Measurements from ENCODE around the gene STK17A. TPM values are rescaled to one million over a fixed set of nuclear protein-coding genes. Genes with fewer than 3 reads are reported as not detected.

The STK17A gene
- total RNA-seq, 1 donor from 2014 or later: 79.5 TPM

DNA sequence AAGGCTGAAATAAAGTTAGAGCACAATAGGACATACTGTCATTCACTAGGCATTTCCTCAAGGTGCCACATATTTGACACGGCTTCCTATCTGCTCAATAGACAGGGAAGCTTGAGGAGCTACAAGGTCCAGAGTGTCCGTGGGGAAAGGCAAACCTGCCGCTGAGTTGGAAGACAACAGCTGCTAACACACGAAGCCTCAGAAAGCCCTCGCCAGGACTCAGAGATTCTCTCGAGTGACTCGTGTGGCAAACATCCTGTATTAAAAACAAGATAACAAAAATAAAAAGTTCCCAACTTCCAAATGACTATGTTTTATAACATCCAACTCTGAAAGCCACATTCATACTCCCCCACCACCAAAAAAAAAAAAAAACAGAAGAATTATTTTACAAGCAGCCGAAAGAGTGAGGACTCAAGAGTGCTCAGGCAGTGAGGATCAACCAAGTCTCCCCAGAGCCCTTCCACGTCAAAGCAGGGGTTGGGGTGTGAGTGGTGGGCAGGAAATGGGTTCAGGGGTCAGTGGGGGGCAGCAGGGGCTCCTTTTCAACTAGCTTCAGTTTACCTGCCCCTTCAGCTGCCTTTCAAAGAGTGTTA is 67.6 kb downstream of the STK17A start:
- no peak overlapping the region for H3K4me3 ChIP-seq (ENCODE audit: low read depth, low read length)
- H3K27me3 ChIP-seq (ENCODE audit: control insufficient read depth, insufficient read depth, low read length): no peaks in the 10 kb centered on the region
- TF ChIP-seq, protein P1, sequence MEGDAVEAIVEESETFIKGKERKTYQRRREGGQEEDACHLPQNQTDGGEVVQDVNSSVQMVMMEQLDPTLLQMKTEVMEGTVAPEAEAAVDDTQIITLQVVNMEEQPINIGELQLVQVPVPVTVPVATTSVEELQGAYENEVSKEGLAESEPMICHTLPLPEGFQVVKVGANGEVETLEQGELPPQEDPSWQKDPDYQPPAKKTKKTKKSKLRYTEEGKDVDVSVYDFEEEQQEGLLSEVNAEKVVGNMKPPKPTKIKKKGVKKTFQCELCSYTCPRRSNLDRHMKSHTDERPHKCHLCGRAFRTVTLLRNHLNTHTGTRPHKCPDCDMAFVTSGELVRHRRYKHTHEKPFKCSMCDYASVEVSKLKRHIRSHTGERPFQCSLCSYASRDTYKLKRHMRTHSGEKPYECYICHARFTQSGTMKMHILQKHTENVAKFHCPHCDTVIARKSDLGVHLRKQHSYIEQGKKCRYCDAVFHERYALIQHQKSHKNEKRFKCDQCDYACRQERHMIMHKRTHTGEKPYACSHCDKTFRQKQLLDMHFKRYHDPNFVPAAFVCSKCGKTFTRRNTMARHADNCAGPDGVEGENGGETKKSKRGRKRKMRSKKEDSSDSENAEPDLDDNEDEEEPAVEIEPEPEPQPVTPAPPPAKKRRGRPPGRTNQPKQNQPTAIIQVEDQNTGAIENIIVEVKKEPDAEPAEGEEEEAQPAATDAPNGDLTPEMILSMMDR (IDR thresholded peaks at IDR 0.05; ENCODE audit: insufficient read depth, low read length, severe bottlenecking): no peak
- no peak for DNase-seq (ENCODE audit: low read depth)
- no peak for FAIRE-seq
- no peaks in the 10 kb centered on the region for H3K36me3 ChIP-seq (ENCODE audit: control insufficient read depth, insufficient read depth, low read length)

DNA sequence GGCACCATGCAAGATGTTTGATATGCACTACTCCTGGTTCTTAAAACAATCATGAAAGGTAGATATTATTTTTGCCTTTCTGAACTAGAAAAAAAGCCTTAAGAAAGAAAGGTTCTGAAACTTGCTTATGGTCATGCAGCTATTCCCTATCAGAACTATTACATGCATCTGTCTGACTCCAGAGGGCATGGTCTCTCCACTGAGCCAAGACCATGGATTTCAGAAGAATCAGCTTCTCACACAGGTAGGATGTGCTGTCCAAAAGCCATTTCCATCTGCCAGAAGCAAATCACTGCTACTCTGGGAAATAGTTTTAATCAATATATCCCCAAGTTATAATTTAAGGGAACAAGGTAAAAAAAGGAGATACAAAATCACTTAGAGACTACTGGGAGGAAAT is 69.5 kb downstream of the STK17A start:
- FAIRE-seq: no peak
- DNase-seq (ENCODE audit: low read depth): no peak
- Histone ChIP-seq H3K27me3 (ENCODE audit: control insufficient read depth, insufficient read depth, low read length) (no peaks in the 10 kb centered on the region), H3K4me3 (ENCODE audit: low read depth, low read length) (no peak overlapping the region), H3K36me3 (ENCODE audit: control insufficient read depth, insufficient read depth, low read length) (no peaks in the 10 kb centered on the region)
- TF ChIP-seq, protein P1 (IDR thresholded peaks at IDR 0.05; ENCODE audit: insufficient read depth, low read length, severe bottlenecking): no peak

DNA sequence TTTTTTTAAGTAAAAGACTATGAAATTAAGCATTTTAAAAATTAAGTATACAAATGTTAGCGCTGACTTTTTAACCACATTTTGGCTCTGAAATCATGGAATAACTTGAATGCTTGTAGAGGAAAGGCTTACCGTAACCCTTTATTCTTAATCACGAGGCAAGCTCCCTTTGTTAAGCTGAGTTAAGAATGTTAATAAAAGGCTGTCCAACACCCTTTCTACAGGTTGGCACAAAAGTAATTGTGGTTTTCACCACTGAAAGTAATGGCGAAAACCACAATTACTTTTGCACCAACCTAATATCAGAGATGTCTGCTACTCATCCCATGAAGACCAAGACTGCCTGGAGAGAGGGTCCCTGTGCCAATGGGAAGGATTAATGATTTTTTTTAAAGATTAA is 70.6 kb downstream of the STK17A start:
- TF ChIP-seq, protein P1 (IDR thresholded peaks at IDR 0.05; ENCODE audit: insufficient read depth, low read length, severe bottlenecking): no peak
- no peak overlapping the region for H3K4me3 ChIP-seq (ENCODE audit: low read depth, low read length)
- no peaks in the 10 kb centered on the region for H3K36me3 ChIP-seq (ENCODE audit: control insufficient read depth, insufficient read depth, low read length)

DNA sequence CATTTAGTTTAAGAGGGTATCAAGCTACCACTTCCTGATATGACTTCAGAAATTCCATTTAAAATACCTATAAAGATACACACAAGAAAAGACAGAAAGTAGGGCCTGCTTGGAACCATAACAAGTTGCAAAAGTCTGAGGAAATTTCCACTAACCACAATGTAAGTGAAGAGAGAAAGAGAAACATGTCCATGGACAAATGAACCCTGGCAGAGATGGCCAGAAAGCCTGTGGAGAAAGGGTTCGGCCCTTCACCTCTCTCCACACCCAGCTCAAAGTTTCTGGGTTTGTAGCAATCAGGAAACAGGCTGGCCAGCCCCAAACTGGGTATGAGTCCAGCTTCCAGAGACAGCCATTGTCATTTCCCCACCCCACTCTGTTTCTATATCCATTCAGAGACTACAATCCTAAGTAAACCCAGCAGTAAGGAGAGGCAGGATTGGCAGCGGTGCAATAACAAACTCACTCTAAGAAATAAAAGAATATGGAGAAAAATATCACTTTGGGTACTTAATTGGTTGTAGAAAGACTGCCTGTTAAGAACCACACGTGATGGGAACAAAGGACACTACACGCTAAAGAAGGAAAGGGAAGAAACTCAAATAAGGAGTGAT is 71.1 kb downstream of the STK17A start:
- no peaks in the 10 kb centered on the region for H3K27me3 ChIP-seq (ENCODE audit: control insufficient read depth, insufficient read depth, low read length)
- TF ChIP-seq, protein P1 (IDR thresholded peaks at IDR 0.05; ENCODE audit: insufficient read depth, low read length, severe bottlenecking): no peak
- DNase-seq (ENCODE audit: low read depth) (no peak), FAIRE-seq (no peak)
- H3K36me3 ChIP-seq (ENCODE audit: control insufficient read depth, insufficient read depth, low read length): no peaks in the 10 kb centered on the region
- H3K4me3 ChIP-seq (ENCODE audit: low read depth, low read length): no peak overlapping the region

More for the DNA sequence above, 70.6 kb downstream of the STK17A start:
- no peak for FAIRE-seq
- no peaks in the 10 kb centered on the region for H3K27me3 ChIP-seq (ENCODE audit: control insufficient read depth, insufficient read depth, low read length)
- no peak for DNase-seq (ENCODE audit: low read depth)

DNA sequence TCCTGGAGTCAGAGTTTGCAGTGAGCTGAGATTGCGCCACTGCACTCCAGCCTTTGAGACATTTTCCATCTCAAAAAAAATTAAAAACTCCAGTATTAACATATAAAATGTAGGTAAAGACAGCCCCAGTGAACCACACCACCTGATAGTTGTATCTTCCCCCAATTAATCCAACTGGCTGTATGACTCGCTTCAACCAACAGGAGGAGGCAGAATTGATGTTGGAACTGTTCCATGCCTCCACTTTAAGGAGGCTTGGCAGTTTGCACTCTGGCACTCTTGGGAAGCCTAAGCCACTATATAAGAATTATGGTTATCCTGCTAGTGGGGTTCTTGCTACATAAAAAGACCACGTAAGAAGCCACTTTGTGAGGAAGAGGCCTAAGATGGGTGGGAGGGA is 72.7 kb downstream of the STK17A start:
- Histone ChIP-seq H3K27me3 (ENCODE audit: control insufficient read depth, insufficient read depth, low read length) (no peaks in the 10 kb centered on the region), H3K36me3 (ENCODE audit: control insufficient read depth, insufficient read depth, low read length) (no peaks in the 10 kb centered on the region), H3K4me3 (ENCODE audit: low read depth, low read length) (no peak overlapping the region)
- DNase-seq (ENCODE audit: low read depth) (no peak), FAIRE-seq (no peak)
- TF ChIP-seq, protein P1 (IDR thresholded peaks at IDR 0.05; ENCODE audit: insufficient read depth, low read length, severe bottlenecking): no peak

DNA sequence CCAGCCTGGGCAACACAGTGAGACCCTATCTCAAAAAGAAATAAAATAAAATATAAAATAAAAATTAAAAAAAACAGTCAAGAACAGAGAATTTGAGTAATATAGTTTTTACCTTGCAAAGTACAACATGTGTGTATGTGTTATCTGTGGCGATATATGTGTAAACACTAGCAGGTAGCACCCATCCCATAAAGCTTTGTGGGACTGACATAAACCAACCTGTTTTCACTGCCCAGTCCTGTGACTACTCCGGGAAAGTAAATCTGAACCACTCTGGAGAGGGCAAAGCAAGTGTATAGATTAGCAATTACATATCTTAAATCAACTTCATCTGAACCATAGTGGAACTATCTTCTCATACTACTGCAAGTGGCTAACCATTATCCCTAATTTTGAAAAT is 74.1 kb downstream of the STK17A start:
- Histone ChIP-seq H3K4me3 (ENCODE audit: low read depth, low read length) (no peak overlapping the region), H3K27me3 (ENCODE audit: control insufficient read depth, insufficient read depth, low read length) (no peaks in the 10 kb centered on the region), H3K36me3 (ENCODE audit: control insufficient read depth, insufficient read depth, low read length) (no peaks in the 10 kb centered on the region)
- TF ChIP-seq, protein P1 (IDR thresholded peaks at IDR 0.05; ENCODE audit: insufficient read depth, low read length, severe bottlenecking): no peak
- FAIRE-seq (no peak), DNase-seq (ENCODE audit: low read depth) (no peak)

Measured in bronchial epithelial cell (primary cell).